NCI-H526 treated with DMSO at 0.1 percent for 48 hours (cell line): ENCODE measurements around the gene ELMO3.

Experiments used
- DNase-seq: peaks from one replicate; lab custom pipeline; 2025; lab: John Stamatoyannopoulos, UW

Gene ELMO3

GRCh38 chr16:67198238-67198734 is 645 bp upstream of the ELMO3 start:
- peak; percentile 19 for DNase-seq

DNA sequence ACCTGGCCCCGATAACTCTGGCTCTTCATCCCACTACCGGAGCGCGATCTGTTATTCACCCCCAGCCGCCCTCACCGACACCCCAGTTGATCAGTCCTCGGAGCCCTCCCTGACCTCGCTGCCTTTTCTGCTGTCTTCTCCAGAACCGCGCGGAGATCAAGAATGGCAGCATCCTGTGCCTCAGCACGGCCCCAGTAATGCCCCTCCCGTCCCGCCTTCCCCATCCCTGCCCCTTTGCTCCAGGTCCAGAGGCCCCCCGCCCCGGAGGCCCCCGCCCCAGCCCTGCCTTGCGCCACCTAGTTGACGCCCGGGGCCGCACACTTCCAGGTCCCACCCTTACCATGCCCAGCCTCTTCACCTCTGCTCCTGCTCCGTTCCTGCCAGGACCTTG is 872 bp downstream of the ELMO3 start:
- no peak for DNase-seq

- DNase-seq, result no peak
Measured at GRCh38 chr16:67200491-67200890, 1.6 kb downstream of the ELMO3 start.

DNA sequence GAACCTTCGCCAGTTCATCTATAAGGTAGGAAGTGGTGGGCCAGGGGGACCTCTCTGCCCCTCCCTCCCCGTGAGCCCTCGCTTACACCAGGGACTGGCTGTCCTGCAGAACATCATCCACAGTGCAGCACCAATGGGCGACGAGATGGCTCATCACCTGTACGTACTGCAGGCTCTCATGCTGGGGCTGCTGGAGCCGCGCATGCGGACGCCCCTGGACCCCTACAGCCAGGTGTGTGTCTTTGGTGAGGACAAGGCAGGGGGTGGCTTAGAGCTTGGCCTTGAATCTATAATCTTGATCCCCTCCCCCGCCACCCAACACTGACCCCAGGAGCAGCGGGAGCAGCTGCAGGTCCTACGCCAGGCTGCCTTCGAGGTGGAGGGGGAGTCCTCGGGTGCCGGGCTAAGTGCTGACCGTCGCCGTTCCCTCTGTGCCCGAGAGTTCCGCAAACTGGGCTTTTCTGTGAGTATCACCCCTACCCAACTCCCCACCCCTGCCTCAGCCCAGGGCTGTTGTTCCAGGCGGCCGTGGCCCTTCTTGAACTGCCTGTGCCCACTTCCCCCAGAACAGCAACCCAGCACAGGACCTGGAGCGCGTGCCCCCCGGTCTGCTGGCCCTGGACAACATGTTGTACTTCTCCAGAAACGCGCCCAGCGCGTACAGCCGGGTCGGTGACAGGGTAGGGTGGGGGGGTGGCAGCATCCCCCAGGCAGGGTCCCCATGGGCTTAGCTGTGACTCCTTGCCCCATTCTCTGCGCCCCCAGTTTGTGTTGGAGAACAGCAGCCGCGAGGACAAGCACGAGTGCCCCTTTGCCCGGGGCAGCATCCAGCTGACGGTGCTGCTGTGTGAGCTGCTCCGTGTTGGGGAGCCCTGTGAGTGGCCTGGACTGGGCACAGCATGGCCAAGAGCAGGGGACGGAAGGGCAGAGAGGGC is 2.7 kb downstream of the ELMO3 start:
- no peak for DNase-seq

DNA sequence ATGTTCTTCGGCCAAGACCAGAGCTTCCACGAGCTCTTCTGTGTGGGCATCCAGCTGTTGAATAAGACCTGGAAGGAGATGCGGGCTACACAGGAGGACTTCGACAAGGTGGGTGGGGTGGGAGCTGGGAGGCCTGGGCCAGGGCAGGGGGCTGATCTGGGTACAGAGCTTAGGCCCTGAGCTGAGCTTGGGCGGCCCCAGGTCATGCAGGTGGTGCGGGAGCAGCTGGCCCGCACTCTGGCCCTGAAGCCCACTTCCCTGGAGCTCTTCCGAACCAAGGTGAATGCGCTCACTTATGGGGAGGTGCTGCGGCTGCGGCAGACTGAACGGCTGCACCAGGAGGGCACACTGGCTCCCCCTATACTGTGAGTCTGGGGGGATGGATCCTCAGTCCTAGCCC is 3.5 kb downstream of the ELMO3 start:
- no peak for DNase-seq

- no peak for DNase-seq
Measured at GRCh38 chr16:67202956-67203493, 4.1 kb downstream of the ELMO3 start.

DNA sequence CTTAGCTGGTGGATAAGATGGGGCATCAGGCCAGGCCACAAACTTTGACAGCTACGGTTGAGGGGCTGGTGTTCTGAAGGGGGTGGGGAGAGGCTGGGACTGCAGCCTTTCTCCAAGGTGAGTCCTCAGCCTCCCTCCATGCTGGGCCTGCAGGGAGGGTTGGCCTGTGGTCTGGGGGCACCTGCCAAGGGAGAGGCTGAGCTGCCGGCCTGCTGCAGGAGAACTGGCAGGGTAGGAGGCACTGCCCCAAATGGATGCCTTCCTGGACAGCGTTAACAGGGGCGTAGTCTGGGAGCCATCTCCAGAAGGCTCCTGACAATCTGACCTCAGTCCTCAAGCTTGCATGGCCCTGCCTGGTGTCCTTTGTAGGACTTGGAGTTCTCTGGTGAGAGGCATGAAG is 5.1 kb downstream of the ELMO3 start:
- DNase-seq, result no peak

- no peak for DNase-seq
Measured at GRCh38 chr16:67206129-67206837, 7.4 kb downstream of the ELMO3 start.

GRCh38 chr16:67206838-67207248 is 7.9 kb downstream of the ELMO3 start:
- no peak for DNase-seq

DNA sequence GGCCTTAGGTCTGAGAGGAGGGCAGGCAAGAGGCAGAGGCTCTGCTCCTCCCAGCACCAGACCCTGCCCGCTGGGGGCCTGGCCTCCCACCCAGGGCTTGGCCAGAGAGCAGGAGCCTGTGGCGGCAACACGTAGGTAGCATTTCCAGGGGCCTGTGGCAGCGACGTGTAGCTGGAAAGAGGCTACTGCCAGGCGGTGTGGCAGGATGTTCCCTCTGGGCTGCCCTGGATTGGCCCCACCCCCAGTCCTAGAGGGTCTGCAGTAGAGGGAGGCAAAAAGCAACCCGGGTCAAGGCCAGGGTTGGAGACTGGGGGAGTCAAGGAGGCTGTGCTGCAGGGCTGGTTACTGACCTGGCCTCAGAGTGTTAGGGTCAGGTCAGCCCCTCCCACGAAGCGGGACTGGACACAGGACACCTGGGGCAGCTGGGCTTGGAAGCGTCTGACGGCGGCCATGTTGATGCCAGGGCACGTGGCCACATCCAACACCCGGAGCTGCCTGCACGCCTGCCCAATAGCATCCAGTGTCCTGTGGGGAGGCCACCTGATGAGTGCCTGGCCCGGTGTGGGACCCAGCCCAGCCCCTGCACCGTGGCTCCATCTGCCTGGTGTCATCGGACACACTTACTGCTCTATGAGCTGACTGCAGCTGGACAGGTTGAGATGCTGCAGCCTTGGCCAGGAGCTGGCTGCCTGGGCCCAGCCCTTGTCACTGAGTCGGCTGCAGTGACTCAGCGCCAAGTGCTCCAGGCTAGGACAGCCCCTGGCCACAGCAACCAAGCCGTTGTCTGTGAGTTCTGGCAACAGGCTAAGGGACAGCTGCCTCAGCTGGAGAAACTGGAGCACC is 8.5 kb downstream of the ELMO3 start:
- no peak for DNase-seq

- DNase-seq, result no peak
Measured at GRCh38 chr16:67208154-67208896, 9.4 kb downstream of the ELMO3 start.

DNA sequence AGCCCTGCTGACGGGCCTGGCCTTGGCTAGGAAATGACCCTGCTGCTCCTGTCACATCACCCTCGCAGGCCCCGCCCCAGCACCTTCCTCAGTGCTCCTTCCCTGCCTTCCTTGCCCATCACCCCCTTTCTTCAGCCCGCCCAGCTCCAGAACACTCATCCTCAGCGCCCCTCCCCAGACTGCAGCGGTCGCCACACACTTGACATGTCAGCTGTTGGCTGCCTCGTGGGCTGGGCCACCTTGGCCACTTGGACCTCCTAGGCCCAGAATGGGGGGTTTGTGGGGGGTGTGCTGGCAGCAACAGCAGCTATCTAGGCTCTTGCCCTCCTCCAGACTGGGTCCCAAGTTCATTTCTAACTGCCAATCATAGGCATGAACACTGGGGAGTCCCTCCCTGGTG is 10.6 kb downstream of the ELMO3 start:
- DNase-seq, result no peak

- DNase-seq, result no peak
Measured at GRCh38 chr16:67210069-67210937, 11.4 kb downstream of the ELMO3 start.

GRCh38 chr16:67211674-67212073 is 12.7 kb downstream of the ELMO3 start:
- no peak for DNase-seq

DNA sequence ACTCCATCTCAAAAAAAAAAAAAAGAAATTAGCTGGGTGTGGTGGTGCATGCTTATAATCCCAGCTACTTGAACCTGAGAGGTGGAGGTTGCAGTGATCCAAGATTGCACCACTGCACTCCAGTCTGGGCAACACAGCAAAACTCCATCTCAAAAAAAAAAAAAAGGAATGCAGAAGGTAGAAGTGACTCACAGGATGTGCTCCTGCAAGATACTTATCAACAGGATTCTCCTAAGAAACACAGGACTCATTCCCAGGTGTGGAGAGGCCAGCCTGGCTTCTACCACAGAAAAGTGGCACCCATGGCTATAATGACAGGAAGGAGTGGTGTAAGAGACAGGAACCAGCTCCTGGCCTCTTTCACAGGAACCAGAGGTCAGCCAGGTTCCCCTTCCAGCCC is 13.8 kb downstream of the ELMO3 start:
- DNase-seq, result no peak

DNA sequence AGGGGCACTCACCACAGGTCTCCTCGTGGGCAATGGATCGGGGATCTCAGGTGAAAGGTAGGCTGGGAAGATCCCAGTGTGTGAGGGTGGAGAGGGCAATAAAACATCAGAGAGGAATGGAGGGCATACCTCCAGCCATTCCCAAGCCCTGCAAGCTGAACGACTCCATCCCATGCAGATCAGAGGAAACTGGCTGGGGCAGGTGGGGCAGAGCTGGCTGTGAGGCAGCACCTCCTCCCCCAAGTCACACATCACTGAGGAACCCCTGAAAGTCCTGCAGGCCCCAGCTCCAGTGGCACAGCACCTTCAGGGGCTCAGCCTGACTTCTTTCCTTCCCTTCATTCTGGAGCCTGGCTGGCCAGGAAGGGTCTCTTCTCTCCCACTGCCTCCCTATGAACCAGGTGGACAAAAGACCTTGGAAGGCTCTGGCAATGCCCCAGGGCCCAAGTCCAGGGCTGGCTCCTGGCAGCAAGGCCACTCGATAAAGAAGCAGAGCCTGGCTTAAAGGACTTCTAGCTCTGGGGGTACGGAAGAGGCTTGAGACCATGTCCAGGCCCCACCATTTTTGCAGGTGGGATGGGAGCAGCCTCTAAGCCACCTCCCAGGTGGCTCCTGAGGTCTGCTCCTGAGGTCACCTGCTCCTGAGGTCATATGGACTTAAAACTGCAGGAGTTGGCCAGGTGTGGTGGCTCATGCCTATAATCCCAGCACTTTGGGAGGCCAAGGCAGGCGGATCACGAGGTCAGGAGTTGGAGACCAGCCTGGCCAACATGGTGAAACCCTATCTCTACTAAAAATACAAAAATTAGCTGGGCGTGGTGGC is 14.5 kb downstream of the ELMO3 start:
- no peak for DNase-seq

DNA sequence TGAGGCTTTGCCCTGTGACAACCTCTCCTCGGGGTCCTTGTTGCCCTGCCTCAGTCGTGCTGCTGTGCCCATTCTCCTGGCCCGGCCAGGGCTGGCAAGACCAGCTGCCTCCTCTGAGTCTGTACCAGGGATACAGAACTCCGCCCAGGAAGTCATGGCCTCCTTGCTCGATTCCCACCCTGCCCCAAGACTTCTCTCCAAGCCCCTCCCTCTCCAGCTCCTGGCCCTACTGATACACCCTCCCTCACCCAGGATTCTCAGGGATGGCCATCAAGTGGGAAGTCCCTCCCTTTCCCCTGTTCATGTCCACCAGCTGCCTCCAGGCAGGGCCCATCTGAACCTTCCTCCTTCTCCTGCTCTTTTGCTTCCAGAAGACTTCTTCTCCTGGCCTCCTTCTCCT is 16.8 kb downstream of the ELMO3 start:
- DNase-seq, result no peak

DNA sequence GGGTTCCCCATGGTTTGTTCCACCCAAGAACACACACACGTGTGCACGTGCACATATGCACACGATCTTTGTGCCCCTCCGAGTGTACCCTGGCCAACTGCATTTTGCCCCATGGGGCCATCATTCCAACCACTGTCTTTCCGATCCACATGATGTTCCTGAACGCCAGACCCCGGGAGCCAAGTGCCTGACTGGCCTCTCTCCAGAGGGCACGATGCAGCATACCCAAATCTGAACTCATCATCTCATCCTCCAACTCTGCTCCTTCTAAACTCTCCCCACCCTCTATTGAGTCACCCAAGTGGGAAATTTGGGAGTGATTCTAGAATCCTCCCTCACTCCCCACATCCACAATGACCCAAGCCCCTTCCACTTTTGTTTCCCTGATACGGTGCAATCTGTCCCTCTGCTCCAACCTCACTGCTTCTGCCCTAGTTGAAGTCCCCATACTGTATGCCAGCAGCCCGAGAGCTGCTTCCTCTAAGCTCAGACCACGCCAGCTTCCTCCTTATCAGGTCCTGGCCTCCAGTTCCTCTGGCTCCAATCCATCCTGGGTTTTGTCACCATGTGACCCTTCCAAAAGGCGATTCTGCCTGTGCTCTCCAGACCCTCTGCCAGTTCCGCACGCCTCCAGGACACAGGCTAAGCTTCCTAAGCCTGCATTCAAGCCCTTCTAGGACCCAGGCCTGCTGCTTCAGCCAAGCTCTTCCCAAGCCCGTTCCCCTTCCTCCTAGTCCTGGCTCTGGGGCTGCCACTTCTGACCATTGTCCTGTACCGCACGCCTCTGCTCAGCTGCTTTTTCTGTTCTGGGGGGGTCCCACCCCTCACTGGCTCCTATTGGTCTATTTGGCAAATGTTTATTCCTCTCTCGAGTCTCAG is 17.9 kb downstream of the ELMO3 start:
- no peak for DNase-seq
